H1 (cell line): ENCODE results near the gene RALGAPA2. TPM values are rescaled to one million over a fixed set of nuclear protein-coding genes. Genes with fewer than 3 reads are reported as not detected.

Source experiments
- CTCF ChIA-PET: fragments of 300-600 bp; sonication (Branson Sonifier 250); formaldehyde crosslinking; loops from one replicate; lab custom pipeline; 2021; ENCODE audit not compliant: partially characterized antibody; lab: Charles Lee
- POLR2A ChIA-PET: fragments of 300-600 bp; sonication (Branson Sonifier 250); formaldehyde crosslinking; loops from one replicate; lab custom pipeline; 2021; ENCODE audit warnings: inconsistent platforms; ENCODE audit not compliant: partially characterized antibody; lab: Charles Lee
- DNase-seq, 2 experiments: peaks; one replicate each; pipeline versions ENCODE4 v3.0.0 to v3.0.0-alpha.2; 2010 to 2022; ENCODE audit warnings: low spot score in 2 of 2, low read depth in 1 of 2, mixed read lengths in 1 of 2
- FAIRE-seq: peaks from 2 replicates; lab custom pipeline; 2011; peaks lifted over from hg19 to GRCh38; lab: Jason Lieb, UNC
- H2AFZ ChIP-seq: 2 replicates; pipeline ENCODE4 v1.8.1; 2012; ENCODE audit warnings: low read length, inconsistent platforms
- H2AK5ac ChIP-seq: 2 replicates; pipeline ENCODE4 v1.6.1; 2013; ENCODE audit warnings: low read depth, low read length
- H2BK120ac ChIP-seq: replicated peaks from 2 replicates; pipeline ENCODE3; 2013; ENCODE audit warnings: low read depth, low read length, inconsistent platforms
- H2BK12ac ChIP-seq: 2 replicates; pipeline ENCODE4 v1.6.1; 2013; ENCODE audit warnings: low read depth, low read length
- H2BK15ac ChIP-seq: 2 replicates; pipeline ENCODE4 v1.6.1; 2013; ENCODE audit warnings: low read length
- H2BK20ac ChIP-seq: 2 replicates; pipeline ENCODE4 v1.6.1; 2013; ENCODE audit warnings: low read length
- H2BK5ac ChIP-seq: 2 replicates; pipeline ENCODE4 v1.6.1; 2013; ENCODE audit warnings: low read depth, low read length
- H3K14ac ChIP-seq: 2 replicates; pipeline ENCODE4 v1.6.1; 2013; ENCODE audit warnings: inconsistent platforms; ENCODE audit not compliant: insufficient read length
- H3K18ac ChIP-seq: 2 replicates; pipeline ENCODE4 v1.6.1; 2013; ENCODE audit warnings: low read length; ENCODE audit errors: extremely low read depth
- H3K23ac ChIP-seq: 2 replicates; pipeline ENCODE4 v1.6.1; 2013; ENCODE audit warnings: inconsistent platforms; ENCODE audit not compliant: insufficient read length
- H3K23me2 ChIP-seq: 2 replicates; pipeline ENCODE4 v1.6.1; 2013; ENCODE audit warnings: low read depth, low read length
- H3K27ac ChIP-seq: 2 replicates; pipeline ENCODE4 v1.6.1; 2011; ENCODE audit warnings: low read depth, low read length, inconsistent platforms
- H3K27me3 ChIP-seq, 4 experiments: replicated peaks in 1 of 4; 1 replicate in 1 of 4; 2 replicates in 3 of 4; pipeline versions ENCODE4 v1.6.1 to v1.8.1; 2011 to 2013; ENCODE audit warnings: low read length in 3 of 4, mild to moderate bottlenecking in 3 of 4, inconsistent platforms in 2 of 4, mixed read lengths in 2 of 4, moderate library complexity in 1 of 4; ENCODE audit not compliant: control insufficient read depth in 3 of 4, insufficient read depth in 3 of 4; ENCODE audit errors: extremely low read depth in 1 of 4
- H3K36me3 ChIP-seq, 4 experiments: 2 replicates each; pipeline versions ENCODE4 v1.6.1 to v1.8.1; 2011 to 2013; ENCODE audit warnings: mild to moderate bottlenecking in 4 of 4, low read length in 3 of 4, moderate library complexity in 2 of 4, control low read depth in 1 of 4, inconsistent platforms in 1 of 4; ENCODE audit not compliant: insufficient read depth in 4 of 4, control insufficient read depth in 2 of 4
- H3K4ac ChIP-seq: replicated peaks from 2 replicates; pipeline ENCODE3; 2013; ENCODE audit warnings: low read length, low read depth, mixed read lengths, inconsistent platforms; ENCODE audit not compliant: insufficient read length
- H3K4me1 ChIP-seq, 4 experiments: replicated peaks in 1 of 4; 1 replicate in 1 of 4; 2 replicates in 3 of 4; pipeline versions ENCODE4 v1.6.1 to v1.8.1; 2011 to 2013; ENCODE audit warnings: low read length in 3 of 4, inconsistent platforms in 2 of 4, mixed read lengths in 1 of 4; ENCODE audit not compliant: insufficient read depth in 4 of 4, control insufficient read depth in 3 of 4
- H3K4me2 ChIP-seq, 2 experiments: 2 replicates each; pipeline versions ENCODE4 v1.6.1 to v1.8.1; 2011 to 2013; ENCODE audit warnings: low read depth in 2 of 2, low read length in 2 of 2, control low read depth in 1 of 2, inconsistent platforms in 1 of 2, mild to moderate bottlenecking in 1 of 2; ENCODE audit not compliant: insufficient read depth in 1 of 2
- H3K4me3 ChIP-seq, 4 experiments: fragments of 200-600, 300-600 bp in 1 of 4; sonication (generic), shearing (Covaris generic), sonication (Bioruptor Twin) in 1 of 4; 2 replicates each; pipeline versions ENCODE4 v1.5.1 to v1.8.1; 2011 to 2016; ENCODE audit warnings: low read length in 4 of 4, low read depth in 3 of 4, control low read depth in 2 of 4, inconsistent platforms in 2 of 4, mild to moderate bottlenecking in 2 of 4, mixed read lengths in 1 of 4, moderate library complexity in 1 of 4; ENCODE audit not compliant: insufficient read depth in 2 of 4; ENCODE audit errors: extremely low read depth in 1 of 4
- H3K56ac ChIP-seq: replicated peaks from 2 replicates; pipeline ENCODE3; 2013; ENCODE audit warnings: low read depth, mild to moderate bottlenecking, mixed read lengths, low read length, inconsistent platforms; ENCODE audit not compliant: insufficient read length
- H3K79me1 ChIP-seq: 2 replicates; pipeline ENCODE4 v1.6.1; 2013; ENCODE audit warnings: low read depth, low read length, control low read depth
- H3K79me2 ChIP-seq, 2 experiments: 2 replicates each; pipeline versions ENCODE4 v1.6.1 to v1.8.1; 2012 to 2013; ENCODE audit warnings: low read length in 2 of 2, mild to moderate bottlenecking in 2 of 2, inconsistent platforms in 1 of 2; ENCODE audit not compliant: insufficient read depth in 2 of 2, control insufficient read depth in 1 of 2
- H3K9ac ChIP-seq, 4 experiments: replicated peaks in 1 of 4; 1 replicate in 1 of 4; 2 replicates in 3 of 4; pipeline versions ENCODE4 v1.6.1 to v1.8.1; 2011 to 2013; ENCODE audit warnings: low read depth in 3 of 4, low read length in 3 of 4, control low read depth in 2 of 4, mild to moderate bottlenecking in 2 of 4, moderate library complexity in 2 of 4, inconsistent platforms in 1 of 4; ENCODE audit errors: extremely low read depth in 1 of 4
- H3K9me3 ChIP-seq, 2 experiments: 2 replicates each; pipeline versions ENCODE4 v1.6.1 to v1.8.1; 2012 to 2013; ENCODE audit warnings: mild to moderate bottlenecking in 2 of 2, moderate library complexity in 2 of 2, control low read depth in 1 of 2, inconsistent platforms in 1 of 2, low read depth in 1 of 2, low read length in 1 of 2, mixed read lengths in 1 of 2; ENCODE audit not compliant: insufficient read depth in 2 of 2
- H4K20me1 ChIP-seq, 2 experiments: replicated peaks in 1 of 2; 2 replicates each; pipeline versions ENCODE3 to v1.8.1; 2011 to 2013; ENCODE audit warnings: inconsistent platforms in 2 of 2, low read length in 2 of 2, mild to moderate bottlenecking in 1 of 2; ENCODE audit not compliant: insufficient read depth in 2 of 2, control insufficient read depth in 1 of 2
- H4K5ac ChIP-seq: 2 replicates; pipeline ENCODE4 v1.6.1; 2013; ENCODE audit warnings: low read length, low read depth, mixed read lengths, inconsistent platforms; ENCODE audit not compliant: insufficient read length
- H4K8ac ChIP-seq: 2 replicates; pipeline ENCODE4 v1.8.0; 2013; ENCODE audit warnings: mild to moderate bottlenecking, moderate library complexity, low read length, inconsistent platforms; ENCODE audit not compliant: insufficient read depth; ENCODE audit errors: extremely low read depth
- H4K91ac ChIP-seq: replicated peaks from 2 replicates; pipeline ENCODE3; 2013; ENCODE audit warnings: low read length, mixed read lengths, inconsistent platforms; ENCODE audit not compliant: insufficient read length
- JUND ChIP-seq: IDR thresholded peaks from 2 replicates; pipeline ENCODE4 v1.6.1; 2011; ENCODE audit warnings: mild to moderate bottlenecking, improper control_type of control experiment, low read length
- KDM5A ChIP-seq: fragments of 200-600 bp; IDR thresholded peaks from 2 replicates; pipeline ENCODE4 v1.7.1; 2012; ENCODE audit warnings: mild to moderate bottlenecking, low read length, inconsistent platforms, mixed read lengths
- MAX ChIP-seq: IDR thresholded peaks from 2 replicates; pipeline ENCODE4 v1.6.1; 2012; ENCODE audit warnings: inconsistent platforms
- SIN3A ChIP-seq, 2 experiments: IDR thresholded peaks in 1 of 2; conservative IDR thresholded peaks in 1 of 2; 2 replicates each; pipeline ENCODE4 v1.6.1; 2011 to 2012; ENCODE audit warnings: low read length in 2 of 2, improper control_type of control experiment in 1 of 2, low read depth in 1 of 2, mild to moderate bottlenecking in 1 of 2
- SIX5 ChIP-seq: IDR thresholded peaks from 2 replicates; pipeline ENCODE4 v1.6.1; 2011; ENCODE audit warnings: mild to moderate bottlenecking, low read depth, low read length
- WGBS, 2 experiments: shearing (Covaris generic) in 1 of 2; methylation state at CpG; one replicate each; pipeline versions ENCODE4 v1.1.6 to v1.1.7; 2013 to 2015; ENCODE audit warnings: low lambda C conversion rate in 2 of 2, mixed read lengths in 2 of 2, inconsistent platforms in 1 of 2, low coverage in 1 of 2, missing lambda C conversion rate in 1 of 2; ENCODE audit not compliant: insufficient replicate concordance in 2 of 2, insufficient coverage in 1 of 2, insufficient read length in 1 of 2; ENCODE audit errors: extremely low coverage in 1 of 2, missing lambda C conversion rate in 1 of 2; 5-methylcytosine and 5-hydroxymethylcytosine counted together
- polyA plus RNA-seq, 7 experiments: library from polyadenylated mRNA; depleted of rRNA in 3 of 7; stranded (reverse) in 5 of 7; unstranded in 2 of 7; fragments of >200 nt in 5 of 7; fragments of 200-250 nt in 2 of 7; gene quantifications; 1 replicate in 5 of 7; 2 replicates in 1 of 7; 4 replicates in 1 of 7; pipeline versions ENCODE4 v1.2.1 to v1.2.3, GENCODE V29; 2011 to 2013; ENCODE audit warnings: missing spikeins in 2 of 7, mixed read lengths in 2 of 7
- total RNA-seq: library from RNA; stranded (reverse); fragmentation: NEBNext Ultra II Directional; extraction: Animal tissue kit (Norgen Biotek cat#: 25700); gene quantifications from 2 replicates; pipeline ENCODE4 v1.2.1, GENCODE V29; 2021

The RALGAPA2 gene
- total and polyA plus RNA-seq, 2 of the 8 experiments (the other 6 are each of a cell fraction or from before 2014, with no cell fraction given), result 5.1 to 25.5 TPM

- WGBS, 2 experiments, result 71% methylated on average over 29 of the region's 29 CpGs; no CpG with 5 or more reads in 1 of the 2 experiments
- H3K36me3 ChIP-seq, result no peaks in the 10 kb centered on the region
- H3K27ac ChIP-seq, result no peak overlapping the region
- H2BK5ac ChIP-seq, result 0 out of 2 replicates have a peak overlapping the region, but pooled peaks have one; percentile 32
- peak overlapping the region; percentile 75 for H4K8ac ChIP-seq
- no peak overlapping the region; the same call in none of the 2 replicates for H3K18ac ChIP-seq
- no peak overlapping the region for H3K4ac ChIP-seq
- H2BK120ac ChIP-seq, result no peak overlapping the region
- H3K9me3 ChIP-seq, result no peaks in the 10 kb centered on the region
- no peak overlapping the region for H3K9ac ChIP-seq
- H3K23ac ChIP-seq, result no peak overlapping the region
- POLR2A ChIA-PET, result interaction anchor here (1.1 to 1.5 kb wide), 2 partner anchors 15 to 28 kb away, joined by 3 to 4 read pairs; partner anchors contain the start of gene INSM1
- no peaks in the 10 kb centered on the region for H3K79me2 ChIP-seq
- 0 out of 2 replicates have a peak overlapping the region, but pooled peaks have one; percentile 15 for H2BK20ac ChIP-seq
- H4K5ac ChIP-seq, result no peak overlapping the region
- H3K79me1 ChIP-seq, result no peaks in the 10 kb centered on the region
- no peak overlapping the region for H2AFZ ChIP-seq
- H4K91ac ChIP-seq, result peak overlapping the region; percentile 83
- TF ChIP-seq KDM5A, result no peak
- TF ChIP-seq JUND, result no peak
- TF ChIP-seq MAX, result peak; percentile 50
- TF ChIP-seq SIN3A (conservative IDR thresholded peaks at IDR 0.05 in 1 of 2, IDR thresholded peaks at IDR 0.05 in 1 of 2; ENCODE audit: low read depth in 1 of 2, low read length in 2 of 2), result no peak
- TF ChIP-seq SIX5, result no peak
- DNase-seq (peak in 1 of 2 experiments; percentile 66), FAIRE-seq (no peak)
- peaks cover 0 to 16% (median 12%) of the 10 kb centered on the region in 4 experiments; a peak in 6 of 7 replicates for H3K4me1 ChIP-seq
- no peak overlapping the region for H3K56ac ChIP-seq
- CTCF ChIA-PET, result interaction anchor here (0.7 to 1.3 kb wide), 5 partner anchors 11 to 138 kb away, joined by 3 to 4 read pairs (median 3); no protein-coding TSS in a partner anchor
- no peaks in the 10 kb centered on the region for H3K27me3 ChIP-seq
- peak overlapping the region in 1 of 4 experiments; percentile 16; a peak in 1 of 8 replicates for H3K4me3 ChIP-seq
- peaks cover 0 to 2% of the 10 kb centered on the region in 2 experiments for H4K20me1 ChIP-seq
- peak overlapping the region; percentile 24; the same call in 1 of the 2 replicates for H2BK15ac ChIP-seq
- H2BK12ac ChIP-seq, result peak overlapping the region; percentile 72; the same call in 1 of the 2 replicates
- H2AK5ac ChIP-seq, result no peak overlapping the region
- 0 out of 4 replicates have a peak overlapping the region, but pooled peaks of 1 of the 2 experiments have one; percentile 11 for H3K4me2 ChIP-seq
- H3K23me2 ChIP-seq, result no peaks in the 10 kb centered on the region; the same call in 1 of the 2 replicates
- H3K14ac ChIP-seq, result no peak overlapping the region
Measured at GRCh38 chr20:20395903-20396568, 316.4 kb downstream of the RALGAPA2 start.
